Uterus (tissue), 2 donors: Measurements from ENCODE around the gene CCNYL1.

Experiments
- CTCF ChIP-seq, 4 experiments: fragments of 200-600 bp in 2 of 4; fragments of 450-650 bp in 2 of 4; sonication (generic) in 2 of 4; IDR thresholded peaks; one replicate each; pipeline ENCODE4 v1.5.1; 2016 to 2019; ENCODE audit warnings: antibody characterized with exemption in 4 of 4, mild to moderate bottlenecking in 2 of 4, moderate library complexity in 1 of 4
- POLR2A ChIP-seq, 2 donors: fragments of 450-650 bp; IDR thresholded peaks; one replicate each; pipeline ENCODE4 v1.6.1; 2016; ENCODE audit warnings: antibody characterized with exemption in 2 of 2, mild to moderate bottlenecking in 1 of 2, moderate library complexity in 1 of 2

- TF ChIP-seq CTCF (IDR thresholded peaks at IDR 0.05) (no peak), POLR2A (IDR thresholded peaks at IDR 0.05) (no peak)
Observed at GRCh38 chr2:207764096-207764630, 52.7 kb downstream of the CCNYL1 start.
